DMS114 treated with DMSO at 0.1 percent for 48 hours (cell line): ENCODE data around the gene PLCG1.
"Not testable (repeated sequence)": the region's sequence is repeated elsewhere in the genome, so short reads cannot be mapped to it uniquely, and the experiment has no call there.

Source experiments
- DNase-seq: peaks from one replicate; lab custom pipeline; 2025; ENCODE audit not compliant: unreplicated experiment; lab: John Stamatoyannopoulos, UW

The PLCG1 gene

DNA sequence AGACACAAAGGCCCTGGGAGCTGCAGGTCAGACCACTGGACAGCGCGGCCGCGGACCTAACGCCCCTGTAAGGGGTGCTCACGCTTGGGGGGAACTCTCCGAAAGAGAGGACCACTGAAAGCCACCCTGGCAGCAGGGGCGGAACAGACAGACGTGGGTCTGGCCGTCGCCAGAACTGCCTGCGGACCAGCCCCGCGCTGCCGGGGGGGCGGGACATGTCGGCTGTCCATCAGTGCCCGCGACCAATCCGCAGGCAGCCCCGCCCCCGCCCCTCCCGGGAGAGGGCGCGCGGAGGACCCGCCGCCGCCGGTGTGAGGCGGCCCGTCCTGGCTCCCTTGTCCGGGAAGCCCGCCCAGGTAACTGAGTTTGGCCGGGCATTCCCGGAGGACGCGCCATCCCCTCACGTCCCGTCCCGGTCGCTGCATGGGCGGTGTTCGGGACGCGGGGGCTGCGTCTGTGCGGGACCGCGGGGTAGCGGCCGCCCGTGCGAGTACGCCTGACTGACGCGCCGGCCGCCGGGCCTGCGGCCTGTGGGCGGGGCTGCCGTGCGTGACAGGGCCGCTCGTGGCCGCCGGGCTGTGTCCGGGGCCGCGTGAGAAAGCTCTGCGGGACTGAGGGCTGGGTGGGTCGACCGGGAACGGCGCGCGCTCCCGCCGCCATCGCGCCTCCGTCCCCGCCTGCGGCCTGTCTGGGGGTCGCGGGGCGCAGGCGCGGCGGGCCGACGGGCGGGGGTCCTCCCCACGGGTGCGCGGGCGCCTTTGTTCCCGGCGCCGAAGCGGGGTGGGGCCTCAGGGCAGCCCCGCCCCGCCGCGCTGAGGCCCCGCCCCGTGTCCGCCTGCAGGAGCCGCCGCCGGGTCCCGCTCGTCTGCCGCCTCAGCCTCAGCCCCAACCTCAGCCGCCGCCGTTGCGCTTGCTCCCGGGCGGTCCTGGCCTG is at the start of gene PLCG1:
Gene PLCG1, plus strand, starts transcription at position 864 of the 934 bp plus-strand sequence. CDS start 99 bp downstream, outside the sequence.
- DNase-seq, result peak; percentile 42

GRCh38 chr20:41087777-41088176 is 49.6 kb upstream of the PLCG1 start:
- no peak for DNase-seq

GRCh38 chr20:41089555-41089954 is 47.8 kb upstream of the PLCG1 start:
- no peak for DNase-seq

DNA sequence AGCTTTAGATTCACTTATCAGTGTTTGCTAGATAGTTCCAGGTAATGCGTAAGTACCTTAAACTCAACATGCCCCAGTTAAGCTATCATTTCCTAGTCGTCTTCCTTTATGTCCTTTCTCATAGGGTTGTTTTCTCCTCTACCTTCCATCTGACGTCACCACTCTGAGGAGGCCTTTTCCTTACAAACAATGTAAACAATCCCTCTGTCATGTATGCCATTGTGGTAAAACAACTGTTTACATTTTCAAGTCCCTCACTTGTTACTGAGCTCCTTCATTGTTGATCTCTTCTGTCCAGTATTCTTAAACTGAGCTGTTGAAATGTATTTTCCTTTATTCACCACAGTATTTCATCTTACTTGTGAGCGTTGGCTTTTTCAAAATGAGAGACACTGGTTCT is 45.4 kb upstream of the PLCG1 start:
- DNase-seq, result no peak

DNA sequence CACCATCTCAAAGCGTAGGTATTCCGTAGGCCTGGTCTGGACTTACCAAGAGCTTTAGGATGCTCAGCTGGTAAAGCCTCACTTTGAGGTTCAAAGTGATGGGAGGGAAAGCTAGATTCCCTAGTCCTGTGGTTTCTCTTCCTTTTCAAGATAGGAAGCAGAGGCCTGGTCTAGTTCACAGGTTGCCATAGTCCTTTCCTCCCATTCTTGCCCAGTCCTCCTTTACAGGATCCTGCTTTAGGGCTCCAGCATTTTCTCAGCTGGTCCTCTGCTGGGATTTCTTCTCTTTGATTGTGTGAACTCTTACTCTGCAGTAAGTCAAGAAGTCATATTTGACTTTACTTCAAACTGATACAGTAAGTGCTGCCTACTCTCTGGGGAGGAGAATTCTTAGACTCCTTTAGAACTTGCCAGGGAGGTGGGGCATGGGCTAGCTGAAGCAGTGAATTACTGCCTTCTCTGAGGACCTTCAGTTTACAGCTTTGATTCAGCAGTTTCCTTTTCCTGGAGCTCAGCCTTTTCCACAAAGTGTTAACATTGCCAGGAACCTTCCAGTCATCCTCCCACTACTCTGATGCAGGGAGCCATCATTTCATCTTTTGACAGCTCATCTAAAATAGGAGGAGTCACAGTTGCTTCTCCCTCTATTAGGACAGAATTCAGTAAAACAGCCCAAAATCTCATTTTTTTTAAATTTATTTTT is 42.8 kb upstream of the PLCG1 start:
- no peak for DNase-seq

DNA sequence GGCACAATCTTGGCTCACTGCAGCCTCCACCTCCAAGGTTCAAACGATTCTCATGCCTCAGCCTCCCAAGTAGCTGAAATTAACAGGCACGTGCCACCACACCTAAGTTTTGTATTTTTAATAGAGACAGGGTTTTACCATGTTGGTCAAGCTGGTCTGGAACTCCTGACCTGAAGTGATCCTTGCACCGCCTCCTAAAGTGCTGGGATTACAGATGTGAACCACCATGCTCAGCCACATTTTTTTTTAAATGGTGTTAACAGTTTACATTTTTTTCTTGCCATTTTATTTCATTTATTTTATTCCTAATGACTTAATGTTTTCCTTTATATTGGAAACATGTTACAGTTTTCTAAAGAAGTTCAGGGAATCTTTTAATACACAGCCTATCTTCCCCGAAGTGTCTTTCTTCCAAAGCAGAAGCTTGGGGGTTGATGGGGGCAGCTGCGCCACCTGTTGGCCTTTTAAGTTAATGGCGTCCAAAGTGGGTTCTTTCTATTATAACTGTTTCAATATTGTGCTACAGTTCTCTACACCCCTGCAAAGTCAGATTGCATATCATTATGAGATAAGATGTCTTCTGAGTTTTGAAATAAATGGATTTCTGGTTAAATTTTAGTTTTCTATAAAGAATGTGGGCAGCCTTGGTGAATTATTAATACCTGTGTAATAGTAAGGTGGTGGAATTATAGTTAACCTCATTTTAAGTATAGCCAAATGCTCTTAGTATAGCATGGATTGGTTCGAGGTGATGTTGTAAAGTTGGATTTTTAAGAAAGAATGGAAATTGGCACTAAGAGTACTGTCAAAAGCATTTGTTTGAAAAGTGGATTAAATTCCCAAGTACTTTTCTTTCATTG is 42.0 kb upstream of the PLCG1 start:
- DNase-seq, result peak; percentile 23

DNA sequence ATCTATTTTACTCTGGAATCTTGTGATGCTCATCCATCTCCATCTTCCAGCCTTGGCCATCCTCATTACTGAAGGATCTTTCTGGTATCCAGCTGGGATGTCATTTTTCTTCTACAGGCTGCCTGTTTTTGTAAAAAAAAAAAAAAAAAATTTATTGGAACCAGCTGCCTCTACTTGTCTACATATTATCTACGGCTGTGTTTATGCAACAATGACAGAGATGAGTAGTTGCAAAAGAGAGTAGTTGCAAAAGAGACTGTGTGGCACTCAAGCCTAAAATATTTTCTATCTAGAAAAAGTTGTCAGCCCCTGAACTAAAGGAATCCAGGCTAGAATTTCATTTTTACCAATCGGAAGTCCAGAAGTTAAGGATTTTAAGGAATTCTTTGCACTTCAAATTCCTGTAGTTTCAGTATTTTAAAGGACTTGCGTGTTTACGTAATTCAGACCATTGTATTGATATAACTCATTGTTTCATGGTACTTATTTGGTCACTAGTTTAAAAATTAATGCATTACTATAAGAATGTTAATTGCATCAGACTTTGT is 38.6 kb upstream of the PLCG1 start:
- no peak for DNase-seq

GRCh38 chr20:41100001-41100480 is 37.3 kb upstream of the PLCG1 start:
- DNase-seq, result no peak

DNA sequence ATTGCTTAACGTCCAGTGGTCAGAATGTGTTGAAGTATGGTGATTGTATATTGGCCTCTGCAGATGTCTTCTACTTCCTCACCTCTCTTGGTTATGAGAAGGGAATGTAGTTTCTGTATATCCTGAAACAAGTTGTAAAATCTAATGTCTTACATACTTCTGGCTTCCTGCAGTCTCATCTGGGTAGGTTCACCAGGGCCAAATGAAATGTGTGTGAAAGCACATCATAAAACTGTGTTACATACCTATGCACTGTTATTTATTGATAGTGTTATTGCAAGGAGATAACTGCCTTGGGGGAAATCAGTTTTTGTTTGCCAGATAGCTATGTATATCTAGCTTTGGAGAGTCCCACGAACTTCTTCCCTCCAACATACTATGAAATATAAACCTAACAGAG is 35.7 kb upstream of the PLCG1 start:
- DNase-seq, result no peak

- no peak for DNase-seq
Measured at GRCh38 chr20:41108531-41108930, 28.8 kb upstream of the PLCG1 start.

GRCh38 chr20:41110012-41110411 is 27.3 kb upstream of the PLCG1 start:
- no peak for DNase-seq

DNA sequence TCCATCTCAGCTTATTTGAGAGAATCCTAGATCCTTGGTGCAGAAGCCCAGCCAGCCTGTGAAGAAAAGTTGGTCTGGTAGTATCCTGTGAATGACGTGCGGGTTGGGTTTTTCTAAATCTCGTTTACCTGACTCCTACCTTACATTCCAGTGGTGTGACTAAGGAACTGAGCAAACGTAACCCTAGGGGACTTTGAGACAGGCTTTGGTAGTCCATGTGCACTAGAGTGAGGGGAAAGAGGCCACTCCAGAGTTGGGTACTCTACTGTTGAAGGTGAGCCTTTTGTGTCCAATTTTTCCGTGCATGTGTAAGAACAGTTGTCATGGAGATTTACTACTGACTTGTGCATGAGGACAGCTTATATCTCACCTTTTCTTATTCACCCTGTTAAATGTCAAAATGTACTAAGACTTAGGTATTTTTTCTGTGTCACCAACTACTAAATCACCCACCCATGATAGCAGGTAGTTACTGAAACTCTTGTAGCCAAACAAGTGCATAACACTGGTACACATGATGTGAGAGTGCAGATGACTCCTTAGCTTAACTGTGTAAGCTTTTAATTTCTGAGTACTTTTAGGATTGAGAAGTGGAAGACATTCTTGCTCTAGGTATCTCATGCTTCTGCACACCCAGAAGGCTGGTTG is 26.3 kb upstream of the PLCG1 start:
- no peak for DNase-seq

- no peak for DNase-seq
Measured at GRCh38 chr20:41111578-41111951, 25.8 kb upstream of the PLCG1 start.

DNA sequence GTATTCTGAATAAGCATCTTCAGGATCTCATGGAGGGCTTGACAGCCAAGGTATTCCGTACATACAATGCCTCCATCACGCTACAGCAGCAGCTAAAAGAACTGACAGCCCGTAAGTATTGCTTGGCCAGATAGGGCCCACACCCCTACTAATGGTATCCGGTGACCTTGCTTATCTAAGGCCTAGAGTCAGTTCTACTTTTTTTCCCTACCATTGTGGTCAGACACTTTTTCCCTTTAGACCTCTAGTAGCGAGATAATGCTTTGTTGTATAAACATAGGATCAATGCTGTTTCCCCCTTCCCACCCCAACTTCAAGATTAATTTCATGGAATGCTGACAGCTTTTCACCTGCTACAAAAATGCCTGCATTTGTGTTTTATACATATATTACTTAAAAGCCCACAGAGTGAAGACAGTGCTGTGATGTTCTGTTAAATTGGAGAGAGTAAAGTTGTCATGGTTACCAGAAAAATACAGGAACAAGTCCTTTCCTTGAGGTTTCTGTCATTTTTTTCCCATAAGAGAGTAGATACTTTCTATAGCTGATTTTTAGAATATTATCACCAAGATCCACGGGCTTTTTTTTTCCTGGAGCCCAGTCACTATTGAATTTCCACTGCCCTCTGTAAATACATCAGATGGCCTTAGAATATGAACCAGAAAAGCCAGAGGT is 20.9 kb upstream of the PLCG1 start:
- DNase-seq, result no peak

GRCh38 chr20:41118159-41118558 is 19.2 kb upstream of the PLCG1 start:
- not testable (repeated sequence) for DNase-seq

- no peak for DNase-seq
Measured at GRCh38 chr20:41118632-41119031, 18.7 kb upstream of the PLCG1 start.

GRCh38 chr20:41119614-41120561 is 17.5 kb upstream of the PLCG1 start:
- DNase-seq, result no peak

DNA sequence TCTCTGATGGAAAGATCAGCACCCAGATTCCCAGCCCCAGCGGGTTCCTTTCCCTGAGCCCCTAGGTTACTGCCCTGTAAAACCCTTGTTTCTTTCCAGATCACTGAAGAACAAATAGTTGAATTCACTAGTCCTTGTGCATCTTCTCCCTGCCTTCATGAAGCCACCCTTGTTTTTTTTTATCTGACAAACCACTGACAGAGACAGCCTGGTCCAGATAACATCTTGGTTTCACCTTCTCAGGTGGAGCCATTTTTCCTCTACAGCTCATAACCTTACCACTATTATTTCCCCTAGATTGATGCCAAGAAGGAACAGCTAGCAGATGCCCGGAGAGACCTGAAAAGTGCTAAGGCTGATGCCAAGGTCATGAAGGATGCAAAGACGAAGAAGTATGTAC is 15.9 kb upstream of the PLCG1 start:
- DNase-seq, result no peak

- DNase-seq, result no peak
Measured at GRCh38 chr20:41123631-41124030, 13.7 kb upstream of the PLCG1 start.
